Posterior cingulate gyrus (tissue), 11 donors: ENCODE data around the gene IFNB1.

Experiments used
- DNase-seq, 10 donors: peaks; one replicate each; pipeline versions ENCODE4 v3.0.0 to v3.0.0-alpha.2; 2020 to 2021; ENCODE audit warnings: mixed read lengths in 3 of 10
- intact Hi-C: fragments of 100-400 bp; cut with DNase I; formaldehyde crosslinking; loops from one replicate; pipeline ENCODE4 v1.15.1; 2023

The IFNB1 gene

DNA sequence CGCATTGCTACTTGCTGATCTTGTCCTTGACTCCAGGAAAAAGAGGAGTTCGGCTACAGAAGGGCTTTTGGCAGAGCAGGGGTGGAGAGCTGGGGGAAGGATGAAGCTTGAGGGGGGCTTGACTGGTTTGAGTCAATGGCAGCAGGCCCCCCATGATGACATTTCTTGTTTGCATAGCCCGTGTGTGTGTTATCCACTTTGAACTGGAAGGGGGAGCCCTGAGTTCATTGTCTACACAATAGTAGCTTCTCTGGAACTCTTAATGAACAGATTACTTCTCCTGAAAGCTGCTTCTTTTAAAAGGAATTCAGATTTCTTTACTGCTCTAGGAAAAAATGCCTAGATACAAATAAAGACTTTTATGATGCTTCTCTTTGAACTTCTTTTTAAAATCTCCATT, 2.3 kb downstream of the IFNB1 start:
- no peak for DNase-seq
- intact Hi-C loops: loop anchor here (10.0 kb wide), 2 partner anchors 59 to 91 kb away; no protein-coding TSS in a partner anchor

DNA sequence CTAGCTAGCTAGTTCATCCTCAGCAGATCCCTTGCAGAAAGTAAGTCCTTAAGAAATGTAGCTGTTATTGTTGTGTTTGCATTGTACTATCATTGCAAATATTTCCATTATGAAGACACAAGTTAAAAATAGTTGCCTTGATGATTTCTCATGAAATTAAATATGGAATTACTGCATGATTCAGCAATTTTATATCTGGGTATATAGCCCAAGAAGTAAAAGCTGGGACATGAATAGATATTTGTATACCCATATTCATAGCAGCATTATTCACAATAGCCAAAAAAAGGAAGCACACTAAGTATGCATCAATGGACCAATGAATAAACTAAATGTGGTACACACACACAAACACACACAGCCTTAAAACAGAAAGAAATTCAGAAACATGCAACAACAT, 6.8 kb downstream of the IFNB1 start:
- DNase-seq: no peak
- intact Hi-C loops: loop anchor here (10.0 kb wide), 2 partner anchors 64 to 86 kb away; no protein-coding TSS in a partner anchor

DNA sequence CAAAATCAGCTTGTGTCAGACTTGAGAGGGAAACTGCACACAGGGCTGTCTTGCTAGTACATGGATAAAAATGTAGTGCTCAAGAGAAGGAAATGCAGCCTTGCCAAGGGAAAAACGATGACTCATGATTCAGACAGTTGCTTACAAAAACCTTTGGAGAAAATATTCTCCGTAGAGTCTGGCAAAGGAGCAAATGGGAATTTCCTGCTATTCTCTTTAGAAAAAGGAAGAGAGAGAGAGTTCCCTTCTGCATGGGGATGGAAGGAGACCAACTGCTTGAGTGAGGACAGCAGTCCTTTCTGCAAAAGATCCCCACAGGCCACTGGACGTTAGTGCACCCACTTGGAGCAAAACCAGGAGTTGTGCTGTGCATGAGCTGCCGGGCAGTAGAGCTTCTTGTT, 7.6 kb downstream of the IFNB1 start:
- DNase-seq: peak in 6 of 10 donors; percentile 4 to 87 (median 17)
- intact Hi-C loops: loop anchor here (10.0 kb wide), 2 partner anchors 65 to 85 kb away; no protein-coding TSS in a partner anchor

DNA sequence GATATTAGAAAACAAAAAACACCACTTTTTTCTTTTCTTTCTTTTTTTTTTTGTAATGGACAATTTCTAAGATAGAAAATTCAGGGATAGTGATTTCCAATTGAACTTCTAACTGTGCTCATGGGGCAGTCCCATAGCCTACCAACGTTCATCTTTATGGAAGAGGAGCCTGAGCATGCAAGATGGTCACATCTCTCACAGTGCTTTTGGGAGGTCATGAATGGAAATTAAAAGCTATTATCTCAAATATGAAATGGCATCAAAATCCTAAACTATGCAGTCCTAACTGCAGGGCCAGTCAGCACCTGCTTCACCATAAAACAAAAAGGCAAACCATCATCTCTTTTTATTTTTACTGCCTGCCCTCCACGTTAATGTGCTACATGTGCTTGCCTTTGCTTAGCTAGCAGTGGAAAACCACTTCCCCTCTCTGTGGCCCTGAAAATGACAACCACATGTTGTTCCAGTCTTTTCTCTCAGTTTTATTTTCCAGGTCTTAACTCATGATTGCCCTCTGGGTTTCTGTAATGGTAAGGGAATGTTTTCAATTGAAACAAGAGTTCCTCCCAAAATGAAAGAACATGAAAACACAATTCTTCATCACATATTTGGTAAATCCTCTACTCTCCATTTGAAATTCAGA, 16.7 kb downstream of the IFNB1 start:
- no peak for DNase-seq
- intact Hi-C loops: no loop called here

DNA sequence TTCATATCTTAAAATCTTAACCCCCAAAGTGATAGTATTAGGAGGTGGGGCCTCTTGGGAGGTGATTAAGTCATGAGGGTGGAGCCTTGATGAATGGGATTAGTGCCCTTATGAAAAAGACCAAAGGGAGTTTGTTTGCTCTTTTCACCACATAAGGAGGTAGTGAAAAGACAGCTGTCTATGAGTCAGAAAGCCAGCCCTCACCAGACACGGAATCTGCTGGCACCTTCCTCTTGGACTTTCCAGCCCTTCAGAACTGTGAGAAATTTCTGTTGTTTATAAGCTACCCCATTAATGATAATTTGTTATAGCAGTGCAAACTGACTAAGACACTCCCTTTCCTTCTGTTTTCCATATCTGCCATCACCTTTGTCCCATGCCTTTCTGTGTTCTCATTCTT, 20.8 kb downstream of the IFNB1 start:
- no peak for DNase-seq
- intact Hi-C loops: no loop called here

DNA sequence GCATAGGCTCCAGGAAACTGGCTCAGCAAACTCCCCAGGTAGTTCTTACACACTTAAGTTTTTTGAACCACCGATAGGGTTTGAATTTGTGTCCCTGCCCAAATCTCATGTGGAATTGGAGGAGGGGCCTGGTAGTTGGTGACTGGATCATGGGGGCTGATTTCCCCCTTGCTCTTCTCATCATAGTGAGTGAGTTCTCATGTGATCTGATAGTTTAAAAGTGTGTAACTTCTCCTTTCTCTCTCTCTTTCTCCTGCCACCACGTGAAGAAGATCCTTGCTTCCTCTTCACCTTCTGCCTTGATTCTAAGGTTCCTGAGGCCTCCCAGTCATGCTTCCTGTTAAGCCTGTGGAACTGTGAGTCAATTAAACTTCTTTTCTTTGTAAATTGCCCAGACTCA, 23.9 kb downstream of the IFNB1 start:
- intact Hi-C loops: no loop called here
- no peak for DNase-seq

DNA sequence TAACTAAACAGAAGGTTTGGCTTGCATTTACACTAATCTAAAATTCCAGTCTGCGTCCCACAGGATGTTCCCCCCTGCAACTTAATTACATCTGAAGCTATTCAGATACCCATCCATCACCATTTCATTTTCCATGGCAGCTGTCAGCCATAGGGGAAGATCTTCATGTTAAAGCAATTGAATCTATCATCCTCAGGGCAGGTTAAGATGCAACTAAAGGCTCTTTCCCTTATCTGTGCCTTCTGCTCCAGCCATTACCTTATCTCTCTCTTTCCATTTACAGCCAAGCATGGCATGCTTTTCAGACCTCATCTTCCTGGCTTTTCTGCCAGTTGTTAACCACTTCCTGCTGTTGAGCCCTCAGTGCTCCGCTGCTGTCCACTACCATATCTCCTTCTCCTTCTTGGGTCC, 30.5 kb downstream of the IFNB1 start:
- DNase-seq: no peak
- intact Hi-C loops: no loop called here

DNA sequence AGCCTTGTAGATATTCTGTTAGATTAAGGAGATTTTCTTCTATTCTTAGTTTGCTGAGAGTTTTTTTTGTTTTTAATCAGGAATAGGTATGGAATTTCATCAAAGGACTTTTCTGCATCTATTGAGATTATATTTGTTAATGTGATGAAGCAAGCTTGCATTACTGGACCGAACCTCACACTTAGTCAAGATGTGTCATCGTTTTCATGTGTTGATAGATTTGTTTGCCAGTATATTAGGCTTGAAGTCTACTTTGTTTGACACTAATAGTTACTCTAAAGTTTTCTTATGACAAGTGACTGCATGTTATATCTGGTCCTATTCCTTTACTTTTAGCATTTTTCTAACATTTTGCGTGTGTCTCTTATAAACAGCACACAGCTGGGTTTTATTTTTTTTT, 33.9 kb downstream of the IFNB1 start:
- intact Hi-C loops: no loop called here

DNA sequence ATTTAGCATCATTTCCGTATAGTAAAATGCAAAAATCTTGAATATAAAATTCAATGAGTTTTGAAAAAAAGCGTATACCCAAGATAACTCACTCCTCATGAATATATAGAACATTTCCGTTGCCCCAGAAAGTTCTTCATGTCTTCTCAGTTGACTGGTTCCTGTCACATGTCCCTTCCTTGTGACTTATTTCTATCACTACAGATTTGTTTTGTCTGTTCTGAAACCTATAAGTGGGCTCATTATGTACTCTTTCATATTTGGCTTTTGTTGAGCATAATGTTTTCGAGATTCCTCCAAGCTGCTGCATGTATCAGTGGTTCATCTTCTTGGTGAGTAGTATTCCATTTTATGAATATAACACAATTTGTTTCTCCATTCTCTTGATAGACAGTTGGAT, 35.3 kb downstream of the IFNB1 start:
- DNase-seq: no peak
- intact Hi-C loops: no loop called here

More for the DNA sequence above, 33.9 kb downstream of the IFNB1 start:
- DNase-seq: no peak

DNA sequence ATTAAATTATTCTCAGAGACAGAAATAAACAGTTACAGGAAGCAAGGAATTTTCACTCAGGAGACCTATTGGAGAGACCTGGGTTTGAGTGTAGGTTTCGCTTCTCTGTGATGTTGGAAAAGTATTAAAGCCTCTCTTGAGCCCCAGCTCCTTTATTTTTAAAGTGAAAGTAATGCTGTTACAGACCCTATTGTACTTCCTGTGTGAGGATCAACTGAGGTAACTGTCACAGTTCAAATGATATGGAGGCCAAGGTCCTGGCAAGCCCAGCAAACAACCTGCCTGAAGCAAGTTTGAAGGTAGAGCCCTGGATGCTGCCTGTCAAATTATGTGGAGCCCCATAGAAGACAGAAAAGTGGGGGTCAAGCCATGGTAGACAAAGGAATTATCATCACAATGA, 38.4 kb downstream of the IFNB1 start:
- no peak for DNase-seq
- intact Hi-C loops: no loop called here

DNA sequence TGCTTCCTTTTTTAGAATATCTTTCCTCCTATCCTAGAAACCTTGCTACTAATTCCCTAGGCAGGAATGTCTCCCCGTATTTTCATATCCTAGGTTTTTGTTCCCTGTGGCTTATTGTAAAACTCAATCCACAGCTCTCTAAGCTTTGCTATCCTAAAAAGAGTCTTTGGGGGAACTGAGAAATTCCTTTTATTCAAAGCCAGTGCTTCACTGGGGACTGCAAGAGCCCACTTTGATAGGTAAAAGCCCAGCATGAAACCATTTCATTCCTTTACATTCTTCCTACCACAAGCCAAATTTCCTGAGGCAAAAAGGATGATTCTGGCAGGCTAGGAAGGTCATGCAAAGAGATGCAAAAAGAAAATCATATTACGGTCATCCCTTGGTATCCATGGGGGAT, 40.5 kb downstream of the IFNB1 start:
- intact Hi-C loops: no loop called here
- DNase-seq: no peak

DNA sequence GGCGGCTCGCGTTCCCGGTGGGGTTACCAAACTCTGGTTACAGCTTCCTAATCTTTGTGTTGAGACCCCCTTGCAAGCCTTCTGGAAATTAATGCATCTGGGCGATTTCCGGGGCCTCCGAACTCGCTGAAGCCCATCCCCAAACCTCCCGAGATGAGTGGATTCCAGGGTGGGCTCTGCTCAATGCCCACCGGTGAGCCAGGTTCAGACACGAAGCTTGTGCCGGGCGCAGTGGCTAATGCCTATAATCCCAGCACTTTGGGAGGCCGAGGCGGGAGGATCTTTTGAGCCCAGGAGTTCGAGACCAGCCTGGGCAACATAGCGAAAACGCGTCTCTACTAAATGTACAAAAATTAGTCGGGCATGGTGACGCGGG, 45.9 kb downstream of the IFNB1 start:
- intact Hi-C loops: no loop called here
- peak in 1 of 10 donors; percentile 77 for DNase-seq

DNA sequence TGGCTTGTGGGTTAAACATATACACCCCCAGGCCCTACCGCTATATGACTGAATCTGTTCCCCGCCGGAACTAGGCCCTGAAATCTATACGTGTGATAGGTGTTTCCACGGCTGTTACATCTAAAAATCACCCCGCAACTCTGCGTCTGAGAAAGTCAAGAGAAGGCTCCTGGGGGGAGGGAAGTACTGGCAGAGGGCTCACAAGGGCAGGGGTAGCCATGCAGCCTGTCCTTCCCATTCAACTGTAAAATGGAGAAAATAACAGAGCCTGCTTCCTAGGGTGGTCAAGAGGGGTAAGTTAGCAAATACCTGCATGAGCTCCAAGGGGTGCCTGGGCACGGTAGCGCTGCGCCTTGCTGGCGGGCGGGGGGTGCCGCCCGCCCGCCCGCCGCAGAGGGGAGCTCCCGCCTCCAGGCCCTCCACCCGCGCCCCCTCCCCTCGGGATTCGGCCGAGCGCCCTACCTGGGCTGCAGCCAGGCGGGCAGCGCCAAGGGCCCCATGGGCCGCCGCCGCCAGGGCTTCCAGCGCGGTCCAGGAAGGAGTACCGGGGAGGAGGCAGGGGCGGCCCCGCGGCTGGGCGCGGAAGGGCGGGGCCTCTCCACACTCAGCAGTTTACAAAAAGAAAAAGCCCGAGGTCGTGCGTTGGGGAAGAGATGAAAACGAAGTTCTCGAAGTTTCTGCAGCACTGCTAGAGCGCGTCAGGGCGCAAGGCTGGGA, 46.5 kb downstream of the IFNB1 start, which contains the start of gene HACD4:
TSS of gene HACD4 (minus strand) at position 550 of the 717 bp plus-strand sequence. CDS start at position 500, 50 bp downstream.
- intact Hi-C loops: no loop called here
- peak in 9 of 10 donors; percentile 20 to 88 (median 40) for DNase-seq

DNA sequence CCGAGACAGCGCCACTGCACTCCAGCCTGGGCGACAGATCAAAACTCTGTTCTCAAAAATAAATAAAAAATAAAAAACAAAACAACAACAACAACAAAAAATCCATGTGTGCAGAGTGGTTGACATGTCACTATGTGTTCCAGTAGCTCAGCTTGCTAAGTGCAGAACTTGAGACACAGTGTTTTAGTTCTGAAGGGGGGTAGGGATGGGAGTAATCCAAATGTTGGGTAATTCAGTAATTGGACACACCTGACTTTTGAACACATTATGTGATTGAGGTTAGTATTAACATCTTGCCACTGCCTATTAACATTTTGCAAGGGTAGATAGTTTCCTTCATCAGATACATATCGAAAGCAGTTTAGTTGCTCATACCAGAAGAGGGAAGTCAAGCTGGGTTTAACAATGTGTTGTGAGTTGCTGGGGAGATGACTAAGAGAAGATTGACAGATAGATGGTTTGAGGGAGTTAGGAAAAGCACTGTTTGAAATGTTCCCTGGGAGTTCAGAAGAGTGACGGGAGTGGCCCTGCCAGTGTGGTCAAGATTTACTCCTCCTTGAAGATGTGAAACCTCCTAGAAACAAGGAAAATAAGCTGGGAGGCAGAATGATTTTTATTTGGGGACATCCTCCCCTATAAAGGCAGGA, 47.2 kb downstream of the IFNB1 start:
- no peak for DNase-seq
- intact Hi-C loops: no loop called here

DNA sequence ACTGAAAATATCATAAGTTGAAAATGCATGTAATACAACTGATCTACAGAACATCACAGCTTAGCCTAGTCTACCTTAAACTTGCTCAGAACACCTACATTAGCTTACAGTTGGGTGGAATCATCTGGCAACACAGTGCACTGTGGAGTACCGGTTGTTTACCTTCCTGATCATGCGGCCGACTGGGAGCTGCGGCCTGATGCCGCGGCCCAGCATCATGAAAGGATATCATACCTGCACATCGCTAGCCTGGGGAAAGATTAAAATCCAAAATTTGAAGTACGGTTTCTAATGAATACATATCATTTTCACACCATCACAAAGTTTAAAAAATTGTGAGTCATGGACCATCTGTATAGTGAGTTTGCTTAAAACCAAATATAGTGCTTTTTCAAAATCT, 48.1 kb downstream of the IFNB1 start:
- intact Hi-C loops: loop anchor here (2.0 kb wide), 1 partner anchor 49 kb away; no protein-coding TSS in a partner anchor
- DNase-seq: peak in 2 of 10 donors; percentile 55

DNA sequence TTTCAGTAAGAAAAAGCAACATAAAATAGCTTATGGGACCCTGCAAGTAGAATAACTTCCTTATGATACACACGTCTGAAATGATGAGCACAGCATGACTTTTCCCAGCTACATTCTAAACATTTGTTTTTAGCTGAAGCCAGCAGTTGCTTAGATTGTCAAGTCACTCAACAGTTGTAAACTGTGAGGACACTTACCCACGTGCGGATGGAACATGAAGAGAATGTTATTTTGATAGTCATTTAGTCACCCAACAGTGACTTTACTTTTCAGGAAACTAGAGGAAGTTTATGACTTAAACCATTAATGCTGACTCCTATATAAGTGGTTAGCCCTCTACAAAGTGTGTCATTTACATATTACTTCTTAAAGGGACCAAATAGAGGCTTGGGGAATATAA, 49.3 kb downstream of the IFNB1 start:
- no peak for DNase-seq
- intact Hi-C loops: loop anchor here (2.0 kb wide), 1 partner anchor 48 kb away; no protein-coding TSS in a partner anchor

DNA sequence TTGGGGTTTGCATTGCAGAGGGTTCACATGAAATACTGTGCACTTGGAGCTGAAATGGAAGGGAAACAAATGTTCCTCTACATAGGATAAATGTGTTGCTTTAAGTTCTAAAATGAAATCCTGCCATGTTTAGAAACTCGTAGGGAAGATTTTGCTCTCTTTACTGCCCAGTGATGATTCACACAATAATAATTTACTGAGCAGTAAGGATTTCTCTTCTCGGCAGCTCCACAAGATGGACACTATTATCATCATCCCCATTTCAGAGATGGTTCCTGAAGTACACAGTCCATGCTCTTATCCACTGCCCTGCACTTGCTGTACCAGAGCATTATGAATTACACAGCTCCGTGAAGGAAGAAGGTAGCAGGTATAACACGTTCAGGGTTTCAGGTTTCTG, 50.4 kb downstream of the IFNB1 start:
- DNase-seq: no peak
- intact Hi-C loops: no loop called here
